Caco-2 (cell line): ENCODE results near the gene PNKD. TPM values are rescaled to one million over a fixed set of nuclear protein-coding genes. Genes with fewer than 3 reads are reported as not detected.

Experiments
- BruUV-seq: library from RNA; stranded (reverse); fragments of 400-500 nt; replicated peaks from 2 replicates; lab custom pipeline; 2021; lab: Mats Ljungman, UMichigan
- CTCF ChIA-PET: fragments of 300-600 bp; sonication (Branson Sonifier 250); formaldehyde crosslinking; loops from one replicate; lab custom pipeline; 2022; ENCODE audit warnings: antibody characterized with exemption; lab: Charles Lee
- POLR2A ChIA-PET: fragments of 300-600 bp; sonication (Branson Sonifier 250); formaldehyde crosslinking; loops from one replicate; lab custom pipeline; 2022; ENCODE audit warnings: antibody characterized with exemption; lab: Charles Lee
- DNase-seq, 2 experiments: peaks; one replicate each; pipeline versions ENCODE4 v3.0.0 to v3.0.0-alpha.2; 2020 to 2022
- H3K27me3 ChIP-seq: replicated peaks from 2 replicates; pipeline ENCODE4 v1.6.0; 2011; ENCODE audit warnings: low read length; ENCODE audit not compliant: control insufficient read depth, insufficient read depth
- H3K36me3 ChIP-seq: 2 replicates; pipeline ENCODE4 v1.5.1; 2011; ENCODE audit warnings: low read length; ENCODE audit not compliant: control insufficient read depth, insufficient read depth
- H3K4me1 ChIP-seq: fragments of 250-450 bp; sonication (Bioruptor Pico); 2 replicates; pipeline ENCODE4 v1.5.1; 2020; ENCODE audit warnings: mild to moderate bottlenecking
- H3K4me3 ChIP-seq: 2 replicates; pipeline ENCODE4 v1.5.1; 2011; ENCODE audit warnings: low read depth, mild to moderate bottlenecking, control low read depth, low read length
- H3K9me3 ChIP-seq: fragments of 250-450 bp; sonication (Bioruptor Pico); 2 replicates; pipeline ENCODE4 v1.5.1; 2020; ENCODE audit warnings: mild to moderate bottlenecking, moderate library complexity
- H3K27ac Mint-ChIP-seq: one replicate; pipeline ENCODE4 v1.8.0; 2022; ENCODE audit warnings: mixed read lengths; ENCODE audit not compliant: unreplicated experiment
- H3K27me3 Mint-ChIP-seq: one replicate; pipeline ENCODE4 v1.8.0; 2022; ENCODE audit warnings: mixed read lengths; ENCODE audit not compliant: insufficient read depth, unreplicated experiment
- H3K36me3 Mint-ChIP-seq: one replicate; pipeline ENCODE4 v1.8.0; 2022; ENCODE audit warnings: mild to moderate bottlenecking, mixed read lengths; ENCODE audit not compliant: insufficient read depth, unreplicated experiment
- H3K4me1 Mint-ChIP-seq: one replicate; pipeline ENCODE4 v1.8.0; 2022; ENCODE audit warnings: low read depth, mixed read lengths; ENCODE audit not compliant: unreplicated experiment
- H3K4me3 Mint-ChIP-seq: one replicate; pipeline ENCODE4 v1.8.0; 2022; ENCODE audit warnings: mild to moderate bottlenecking, moderate library complexity, mixed read lengths; ENCODE audit not compliant: unreplicated experiment
- H3K9me3 Mint-ChIP-seq: one replicate; pipeline ENCODE4 v1.8.0; 2022; ENCODE audit warnings: mixed read lengths; ENCODE audit not compliant: unreplicated experiment
- CTCF ChIP-seq, 2 experiments: fragments of 200-600 bp in 1 of 2; IDR thresholded peaks; 1 replicate in 1 of 2; 2 replicates in 1 of 2; pipeline versions ENCODE4 v1.5.1 to v1.8.0; 2011 to 2022; ENCODE audit warnings: antibody characterized with exemption in 1 of 2, control low read depth in 1 of 2, inconsistent platforms in 1 of 2, low read depth in 1 of 2, low read length in 1 of 2, mild to moderate bottlenecking in 1 of 2, moderate library complexity in 1 of 2; ENCODE audit not compliant: insufficient read depth in 1 of 2, severe bottlenecking in 1 of 2, unreplicated experiment in 1 of 2
- intact Hi-C: fragments of 100-400 bp; cut with micrococcal nuclease; formaldehyde crosslinking; loops from one replicate; pipeline ENCODE4 v1.10.0; 2022; ENCODE audit not compliant: unreplicated experiment
- total RNA-seq: library from RNA; stranded (reverse); gene quantifications from 2 replicates; pipeline ENCODE4 v1.2.3, GENCODE V29; 2022

PNKD gene
- total RNA-seq, 1 experiment from 2014 or later: 39.2 TPM

- CTCF ChIA-PET: no interaction called here
- Mint-ChIP-seq H3K4me3 (no peak overlapping the region), H3K36me3 (peaks cover 68% of the 10 kb centered on the region), H3K27ac (no peak overlapping the region), H3K4me1 (peaks cover 15% of the 10 kb centered on the region), H3K27me3 (no peaks in the 10 kb centered on the region), H3K9me3 (no peaks in the 10 kb centered on the region)
- peak; percentile 20 to 31 for TF ChIP-seq CTCF (IDR thresholded peaks at IDR 0.05; ENCODE audit: insufficient read depth in 1 of 2, low read depth in 1 of 2, low read length in 1 of 2, severe bottlenecking in 1 of 2, unreplicated experiment in 1 of 2)
- no peaks in the 10 kb centered on the region for H3K9me3 ChIP-seq
- no peaks in the 10 kb centered on the region for H3K27me3 ChIP-seq
- peaks cover 5% of the 10 kb centered on the region; the same call in 1 of the 2 replicates for H3K4me1 ChIP-seq
- POLR2A ChIA-PET: no interaction called here
- intact Hi-C loops: loop anchor here (10.0 kb wide), 1 partner anchor 368 kb away; no protein-coding TSS in a partner anchor
- H3K36me3 ChIP-seq: peaks cover 8% of the 10 kb centered on the region
- H3K4me3 ChIP-seq: no peak overlapping the region
- DNase-seq: no peak
- no TSS peak for BruUV-seq
These were observed 6.9 kb downstream of the PNKD start for GRCh38 chr2:218276986-218277755.

GRCh38 chr2:218277921-218278320, 7.6 kb downstream of the PNKD start:
- no peaks in the 10 kb centered on the region for H3K27me3 Mint-ChIP-seq
- H3K36me3 ChIP-seq: peaks cover 8% of the 10 kb centered on the region
- no TSS peak for BruUV-seq
- H3K36me3 Mint-ChIP-seq: peaks cover 68% of the 10 kb centered on the region
- H3K27ac Mint-ChIP-seq: no peak overlapping the region
- no peaks in the 10 kb centered on the region for H3K9me3 ChIP-seq
- TF ChIP-seq CTCF (IDR thresholded peaks at IDR 0.05; ENCODE audit: insufficient read depth in 1 of 2, low read depth in 1 of 2, low read length in 1 of 2, severe bottlenecking in 1 of 2, unreplicated experiment in 1 of 2): no peak
- H3K4me3 ChIP-seq: no peak overlapping the region
- H3K9me3 Mint-ChIP-seq: no peaks in the 10 kb centered on the region
- no peaks in the 10 kb centered on the region for H3K27me3 ChIP-seq
- H3K4me3 Mint-ChIP-seq: no peak overlapping the region
- POLR2A ChIA-PET: no interaction called here
- CTCF ChIA-PET: no interaction called here
- H3K4me1 Mint-ChIP-seq: peaks cover 15% of the 10 kb centered on the region
- DNase-seq: no peak
- intact Hi-C loops: loop anchor here (10.0 kb wide), 1 partner anchor 367 kb away; no protein-coding TSS in a partner anchor
- peaks cover 11% of the 10 kb centered on the region for H3K4me1 ChIP-seq

- no peak for DNase-seq
- peaks cover 22% of the 10 kb centered on the region for H3K4me1 Mint-ChIP-seq
- peaks cover 9% of the 10 kb centered on the region for H3K36me3 ChIP-seq
- H3K27ac Mint-ChIP-seq: no peak overlapping the region
- no TSS peak for BruUV-seq
- ChIA-PET POLR2A (no interaction called here), CTCF (no interaction called here)
- peaks cover 17% of the 10 kb centered on the region for H3K4me1 ChIP-seq
- H3K27me3 Mint-ChIP-seq: no peaks in the 10 kb centered on the region
- H3K9me3 ChIP-seq: no peaks in the 10 kb centered on the region
- intact Hi-C loops: loop anchor here (10.0 kb wide), 1 partner anchor 366 kb away; no protein-coding TSS in a partner anchor
- H3K4me3 Mint-ChIP-seq: no peak overlapping the region
- H3K4me3 ChIP-seq: no peak overlapping the region
- H3K9me3 Mint-ChIP-seq: no peaks in the 10 kb centered on the region
- no peak for TF ChIP-seq CTCF (IDR thresholded peaks at IDR 0.05; ENCODE audit: insufficient read depth in 1 of 2, low read depth in 1 of 2, low read length in 1 of 2, severe bottlenecking in 1 of 2, unreplicated experiment in 1 of 2)
- H3K27me3 ChIP-seq: no peaks in the 10 kb centered on the region
- H3K36me3 Mint-ChIP-seq: peaks cover 68% of the 10 kb centered on the region
These were observed 8.4 kb downstream of the PNKD start for GRCh38 chr2:218278531-218279360.
